ENCODE measurements around the gene BTBD16.

BTBD16 gene

GRCh38 chr10:122248356-122249302, 22.5 kb upstream of the BTBD16 start:
- DNase-seq: no peak

DNA sequence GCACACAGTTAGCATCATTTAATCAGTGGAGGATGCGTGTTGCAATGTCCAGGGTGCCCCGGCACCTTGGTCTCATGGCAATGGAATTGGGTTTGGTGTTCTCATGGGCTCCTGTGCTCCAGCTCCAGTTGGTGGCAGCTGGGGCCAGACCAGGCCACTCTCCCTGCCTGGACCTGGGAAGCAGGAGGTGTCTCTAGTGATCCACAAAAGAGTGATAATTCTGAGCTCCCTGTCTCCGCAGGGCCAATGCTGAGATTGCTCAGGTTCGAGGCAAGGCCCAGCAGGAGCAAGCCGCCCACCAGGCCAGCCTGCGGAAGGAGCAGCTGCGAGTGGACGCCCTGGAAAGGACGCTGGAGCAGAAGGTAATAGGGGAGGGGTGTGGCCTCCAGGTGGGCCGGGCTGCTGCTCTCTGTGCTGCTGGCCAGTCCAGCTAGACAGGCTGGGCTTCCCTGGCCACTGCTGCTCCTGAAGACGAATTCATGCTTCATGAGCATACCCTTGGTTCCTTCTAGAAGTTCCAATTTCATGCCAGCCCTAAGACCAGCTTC, 21.7 kb upstream of the BTBD16 start:
- no peak for DNase-seq

GRCh38 chr10:122249991-122250750, 20.9 kb upstream of the BTBD16 start:
- DNase-seq: no peak

- no peak for DNase-seq
These were observed 19.4 kb upstream of the BTBD16 start for GRCh38 chr10:122251459-122252255.

GRCh38 chr10:122252805-122253204, 18.3 kb upstream of the BTBD16 start:
- no peak for DNase-seq

DNA sequence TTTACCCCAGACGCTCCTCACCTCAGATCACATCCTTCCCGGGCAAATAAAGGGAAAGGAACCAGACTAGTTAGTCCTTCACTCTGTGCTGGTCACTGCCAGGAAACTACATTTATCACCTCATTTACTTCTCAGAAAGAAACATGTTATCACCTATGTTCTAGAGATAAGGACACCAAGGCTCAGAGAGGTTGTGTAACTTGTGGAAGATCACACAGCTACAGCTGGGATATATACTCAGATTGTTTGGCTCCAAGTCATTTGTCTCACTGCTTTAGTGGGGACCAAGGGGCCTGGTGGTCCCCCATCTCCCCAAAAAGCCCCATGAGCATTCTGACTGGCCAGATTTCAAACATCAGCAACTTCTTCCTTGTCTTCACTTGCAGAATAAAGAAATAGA, 17.5 kb upstream of the BTBD16 start:
- no peak for DNase-seq

- DNase-seq: no peak
These were observed 16.3 kb upstream of the BTBD16 start for GRCh38 chr10:122254831-122255230.

GRCh38 chr10:122255509-122256301, 15.4 kb upstream of the BTBD16 start:
- no peak for DNase-seq

DNA sequence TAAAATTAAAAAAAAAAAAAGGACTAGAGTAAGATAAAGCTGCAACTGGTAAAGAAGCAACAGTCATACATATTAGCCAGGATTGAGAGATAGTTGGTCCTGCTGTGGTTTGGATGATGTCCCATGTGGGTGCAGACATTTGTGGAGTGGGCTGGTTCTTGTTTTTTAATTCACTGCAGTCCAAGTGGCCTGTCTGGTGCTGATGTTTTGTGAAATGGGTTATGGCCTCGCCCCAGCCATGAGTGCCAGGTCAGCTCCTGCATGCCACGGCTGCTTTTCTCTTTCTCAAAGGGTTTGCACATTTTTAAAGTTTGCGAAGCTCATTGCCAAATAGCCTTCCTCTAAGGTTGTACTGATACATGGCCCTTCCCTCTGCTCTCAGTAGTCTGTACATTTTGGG, 14.1 kb upstream of the BTBD16 start:
- DNase-seq: no peak

GRCh38 chr10:122258136-122259074, 12.7 kb upstream of the BTBD16 start:
- DNase-seq: no peak

GRCh38 chr10:122259075-122259466, 12.0 kb upstream of the BTBD16 start:
- DNase-seq: no peak

DNA sequence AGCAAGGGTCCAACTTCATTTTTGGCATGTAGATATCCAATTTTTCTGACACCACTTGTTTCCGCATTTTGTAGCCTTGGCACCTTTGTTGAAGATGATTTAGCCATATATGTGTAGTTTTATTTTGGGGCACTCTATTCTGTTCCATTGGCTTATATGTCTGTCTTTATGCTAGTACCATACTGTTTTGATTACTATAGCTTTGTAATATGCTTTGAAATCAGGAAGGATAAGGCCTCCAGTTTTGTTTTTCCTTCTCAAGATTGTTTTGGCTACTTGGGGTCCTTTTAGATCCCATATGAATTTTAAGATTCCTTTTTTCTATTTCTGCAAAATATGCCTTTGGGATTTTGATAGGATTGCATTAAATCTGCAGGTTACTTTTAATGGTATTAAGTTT, 9.5 kb upstream of the BTBD16 start:
- DNase-seq: no peak

DNA sequence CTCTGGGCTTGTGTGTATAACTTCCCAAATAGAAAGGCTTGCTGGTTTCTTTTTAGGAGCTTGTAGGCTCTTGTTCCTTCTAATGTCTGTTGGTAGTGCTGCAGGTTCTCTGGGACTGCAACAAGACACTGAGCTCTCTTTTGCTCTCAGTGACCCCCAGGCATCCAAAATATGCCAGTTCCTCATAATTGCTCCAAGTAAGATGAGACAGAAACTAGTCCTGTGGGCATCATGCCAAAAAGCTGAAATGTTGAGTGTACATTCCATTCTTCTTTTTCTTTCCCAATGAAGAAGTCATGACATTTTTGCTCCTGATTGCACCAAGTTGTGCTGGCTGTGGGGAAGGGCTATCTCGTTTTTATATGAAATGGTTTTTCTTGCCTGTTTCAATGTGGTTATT, 7.1 kb upstream of the BTBD16 start:
- no peak for DNase-seq

GRCh38 chr10:122264436-122264835, 6.7 kb upstream of the BTBD16 start:
- DNase-seq: no peak

GRCh38 chr10:122264931-122265330, 6.2 kb upstream of the BTBD16 start:
- no peak for DNase-seq

- no peak for DNase-seq
These were observed 5.2 kb upstream of the BTBD16 start for GRCh38 chr10:122265896-122266295.

DNA sequence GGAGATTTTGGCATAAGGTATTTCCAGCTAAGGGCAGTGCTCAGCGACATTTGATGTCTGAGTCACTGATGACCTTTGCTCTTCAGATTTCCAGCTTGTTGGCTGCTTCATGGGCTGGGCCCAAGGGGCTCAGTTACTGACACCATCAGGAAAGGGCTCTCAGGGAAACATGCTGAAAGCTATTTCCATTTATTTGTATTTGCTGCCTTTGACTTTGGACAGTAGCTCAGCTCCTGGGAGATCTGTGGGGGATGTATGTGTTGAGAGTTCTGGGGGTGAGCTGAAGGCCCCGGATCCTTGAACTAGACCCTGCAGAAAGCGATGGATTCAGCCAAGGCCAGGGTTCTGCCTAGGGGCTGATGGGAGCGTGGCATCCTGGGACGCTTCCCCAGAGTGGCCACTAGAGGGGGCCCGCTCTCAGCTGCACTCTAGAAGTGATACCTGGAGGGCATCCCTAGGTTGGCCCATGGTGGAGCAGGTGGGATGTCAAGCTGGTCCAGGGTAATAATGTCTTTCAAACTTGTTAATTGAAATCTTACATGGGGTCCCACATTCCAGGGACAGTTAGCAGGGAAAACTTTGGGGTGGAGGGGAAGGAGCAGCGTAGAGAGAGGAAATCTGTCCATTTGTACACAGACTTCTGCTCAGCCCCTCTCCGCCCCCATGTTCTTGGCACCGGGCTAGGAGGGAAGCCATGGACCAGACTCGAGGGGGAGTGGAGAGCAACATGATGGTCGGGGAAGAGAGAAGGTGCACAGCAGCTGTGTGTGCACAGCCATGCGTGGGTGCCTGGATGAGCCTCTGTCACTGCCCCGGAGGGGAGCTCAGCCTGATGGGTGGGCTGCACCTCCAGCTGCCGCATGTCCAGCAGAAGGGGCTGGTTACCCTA, 3.0 kb upstream of the BTBD16 start:
- DNase-seq: peak; percentile 55

DNA sequence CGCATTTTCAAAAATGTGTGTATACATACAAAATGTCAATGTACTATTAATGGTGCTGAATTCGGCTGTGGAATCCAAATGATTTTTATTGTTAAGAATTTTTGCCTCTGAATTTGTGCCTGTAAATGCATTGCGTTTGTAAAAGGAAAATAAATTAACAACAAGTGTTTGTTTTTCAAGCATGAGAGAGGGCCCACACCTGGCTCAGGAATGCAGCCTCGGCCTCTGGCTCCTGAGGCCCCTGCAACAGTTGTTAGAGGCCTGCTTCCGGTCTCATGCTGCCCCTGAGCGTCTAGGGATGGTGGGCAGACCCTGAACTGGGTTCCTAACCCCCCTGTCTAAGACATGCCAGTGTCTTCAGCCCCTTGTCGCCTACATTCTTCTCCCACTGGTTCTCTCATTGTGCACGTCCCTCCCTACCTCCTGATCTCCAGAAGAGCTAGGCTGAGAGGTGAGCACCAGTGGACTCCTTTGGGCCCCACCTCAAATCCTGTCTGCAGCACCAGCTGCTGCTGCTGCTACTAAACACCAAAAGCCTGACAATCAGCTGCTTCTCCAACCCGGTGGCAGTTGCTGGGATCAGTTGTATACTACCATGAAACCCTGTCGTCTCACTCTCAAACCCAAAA, 1.9 kb upstream of the BTBD16 start:
- DNase-seq: no peak

DNA sequence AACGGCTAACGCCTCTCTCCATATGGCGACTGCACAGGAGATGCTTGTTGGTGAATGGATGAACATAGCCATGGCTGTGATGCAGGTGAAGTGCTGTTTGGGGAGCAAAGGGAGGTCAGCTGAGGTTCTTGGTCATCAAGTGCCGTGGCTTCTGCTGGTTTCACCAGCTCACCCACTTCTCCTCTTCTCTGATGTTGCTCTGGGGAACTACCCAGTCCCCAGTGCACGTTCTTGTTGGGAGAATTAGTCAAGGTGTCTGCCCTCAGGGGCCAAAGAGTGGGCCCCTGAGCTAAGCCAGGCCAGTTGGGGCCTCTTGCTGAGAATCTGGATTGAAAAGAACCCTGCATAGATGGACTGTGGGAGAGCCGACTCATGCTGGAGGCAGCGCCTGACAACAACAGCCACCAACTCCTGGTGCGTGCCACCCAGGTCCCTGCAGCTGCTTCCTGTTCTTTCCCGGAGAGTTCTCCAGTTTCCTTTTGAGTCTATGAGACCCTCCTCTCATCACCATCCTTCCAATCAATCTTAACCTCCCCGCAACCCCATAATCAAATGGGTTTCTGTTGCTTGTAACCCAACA, 3.0 kb downstream of the BTBD16 start:
- no peak for DNase-seq

Measured in activated naive CD4-positive, alpha-beta T cell treated with Interleukin-2 at 50 U/mL for 16 hours (primary cell).